K562 (cell line): Measurements from ENCODE around the gene HPS1. TPM values are rescaled to one million over a fixed set of nuclear protein-coding genes. Genes with fewer than 3 reads are reported as not detected.

Experiments
- ATAC-seq: fragments of 200-7000 bp; cut with Tn5 transposase; 3 replicates; pipeline ENCODE4 v1.9.1; 2020; ENCODE audit warnings: moderate library complexity
- BruUV-seq: library from RNA; stranded (reverse); fragments of 400-500 nt; replicated peaks from 2 replicates; lab custom pipeline; 2021; lab: Mats Ljungman, UMichigan
- CTCF ChIA-PET: fragments of 300-600 bp; formaldehyde crosslinking; extraction: SDS; loops from one replicate; lab custom pipeline; 2021; ENCODE audit warnings: low intra/inter-chr PET ratio; lab: Yijun Ruan, JAX
- POLR2A ChIA-PET: fragments of 300-600, 350-650 bp; sonication (Branson Sonifier 250); formaldehyde crosslinking; extraction: SDS; loops from one replicate; lab custom pipeline; 2021; ENCODE audit warnings: antibody characterized with exemption, inconsistent platforms; lab: Yijun Ruan, JAX
- DNase-seq, 4 experiments: peaks; one replicate each; pipeline versions ENCODE4 v3.0.0 to v3.0.0-alpha.2; 2011 to 2018; ENCODE audit warnings: low spot score in 3 of 4, mixed read lengths in 3 of 4; ENCODE audit errors: extremely low read depth in 1 of 4
- FAIRE-seq: peaks from 2 replicates; lab custom pipeline; 2011; peaks lifted over from hg19 to GRCh38; lab: Jason Lieb, UNC
- H2AFZ ChIP-seq: 2 replicates; pipeline ENCODE4 v1.6.0; 2011; ENCODE audit warnings: low read depth, low read length, control low read depth, inconsistent platforms
- H3K27ac ChIP-seq: fragments of 200-600 bp; 3 replicates; pipeline ENCODE4 v1.8.0; 2011; ENCODE audit warnings: low read depth, mild to moderate bottlenecking, control low read depth, inconsistent platforms, low read length, moderate library complexity, mixed read lengths; ENCODE audit errors: extremely low read depth
- H3K27me3 ChIP-seq, 2 experiments: fragments of 300-600 bp in 1 of 2; 2 replicates in 1 of 2; 3 replicates in 1 of 2; pipeline versions ENCODE4 v1.6.0 to v1.8.0; 2011; ENCODE audit warnings: inconsistent platforms in 2 of 2, low read length in 2 of 2, mild to moderate bottlenecking in 1 of 2, mixed read lengths in 1 of 2, moderate library complexity in 1 of 2; ENCODE audit not compliant: control insufficient read depth in 2 of 2, insufficient read depth in 2 of 2
- H3K36me3 ChIP-seq: fragments of 300-600 bp; 3 replicates; pipeline ENCODE4 v1.8.0; 2011; ENCODE audit warnings: mild to moderate bottlenecking, low read length, inconsistent platforms; ENCODE audit not compliant: control insufficient read depth, insufficient read depth
- H3K4me1 ChIP-seq, 2 experiments: fragments of 200-600 bp in 1 of 2; replicated peaks in 1 of 2; 2 replicates in 1 of 2; 3 replicates in 1 of 2; pipeline versions ENCODE4 v1.5.1 to v1.8.0; 2011; ENCODE audit warnings: inconsistent platforms in 2 of 2, low read length in 2 of 2, mild to moderate bottlenecking in 1 of 2, mixed read lengths in 1 of 2, moderate library complexity in 1 of 2; ENCODE audit not compliant: control insufficient read depth in 2 of 2, insufficient read depth in 2 of 2
- H3K4me2 ChIP-seq: 2 replicates; pipeline ENCODE4 v1.6.1; 2011; ENCODE audit warnings: low read length, control low read depth, inconsistent platforms, mixed read lengths; ENCODE audit not compliant: insufficient read depth
- H3K4me3 ChIP-seq: fragments of 200-600 bp; sonication (generic), shearing (Covaris generic); 2 replicates; pipeline ENCODE4 v1.5.1; 2016; ENCODE audit warnings: control low read depth, inconsistent platforms
- H3K79me2 ChIP-seq: fragments of 200-600 bp; 3 replicates; pipeline ENCODE4 v1.8.0; 2011; ENCODE audit warnings: low read length, inconsistent platforms; ENCODE audit not compliant: control insufficient read depth, insufficient read depth
- H3K9ac ChIP-seq, 2 experiments: 2 replicates each; pipeline versions ENCODE4 v1.6.0 to v1.6.1; 2011; ENCODE audit warnings: low read depth in 2 of 2, low read length in 2 of 2, control low read depth in 1 of 2, inconsistent platforms in 1 of 2, mild to moderate bottlenecking in 1 of 2, mixed read lengths in 1 of 2; ENCODE audit not compliant: insufficient read depth in 1 of 2
- H3K9me1 ChIP-seq: one replicate; pipeline ENCODE4 v1.6.0; 2011; ENCODE audit warnings: inconsistent platforms, mild to moderate bottlenecking, low read length, moderate library complexity; ENCODE audit not compliant: control insufficient read depth, insufficient read depth
- H3K9me3 ChIP-seq: replicated peaks from 2 replicates; pipeline ENCODE4 v1.5.1; 2011; ENCODE audit warnings: low read depth, low read length, inconsistent platforms; ENCODE audit not compliant: control insufficient read depth, insufficient read depth
- H4K20me1 ChIP-seq: replicated peaks from 2 replicates; pipeline ENCODE4 v1.6.1; 2011; ENCODE audit warnings: low read length, inconsistent platforms, mixed read lengths; ENCODE audit not compliant: control insufficient read depth, insufficient read depth
- CBX5 ChIP-seq: IDR thresholded peaks from 2 replicates; pipeline ENCODE4 v1.6.1; 2014; ENCODE audit warnings: low read depth, borderline replicate concordance
- EP300 ChIP-seq: IDR thresholded peaks from 2 replicates; pipeline ENCODE4 v1.6.1; 2012; ENCODE audit warnings: low read length, improper control_type of control experiment
- ERF ChIP-seq: fragments of 450-650 bp; formaldehyde crosslinking; IDR thresholded peaks from 2 replicates; pipeline ENCODE4 v1.4.0; 2020; ENCODE audit warnings: mild to moderate bottlenecking, mixed read lengths
- ETV1 ChIP-seq: fragments of 450-650 bp; conservative IDR thresholded peaks from 2 replicates; pipeline ENCODE4 v1.6.1; 2016; ENCODE audit warnings: missing genetic modification characterization, control low read depth, low read depth, missing compliant biosample characterization
- FIP1L1 ChIP-seq: fragments of 200-400 bp; formaldehyde crosslinking; IDR thresholded peaks from 2 replicates; pipeline ENCODE4 v1.6.1; 2018; ENCODE audit warnings: mild to moderate bottlenecking, low read depth, low read length; ENCODE audit not compliant: poor library complexity, severe bottlenecking
- KLF16 ChIP-seq: IDR thresholded peaks from 2 replicates; pipeline ENCODE4 v1.6.1; 2016; ENCODE audit warnings: antibody characterized with exemption
- MBD2 ChIP-seq: sonication (generic); IDR thresholded peaks from 2 replicates; pipeline ENCODE4 v1.6.1; 2016; ENCODE audit warnings: low read depth, borderline replicate concordance
- RFX7 ChIP-seq: fragments of 250-450 bp; sonication (Bioruptor Pico); IDR thresholded peaks from 2 replicates; pipeline ENCODE4 v1.5.1; 2021; ENCODE audit warnings: mild to moderate bottlenecking
- ZFP30 ChIP-seq: fragments of 250-450 bp; sonication (Bioruptor Pico); IDR thresholded peaks from 2 replicates; pipeline ENCODE4 v1.8.0; 2022; ENCODE audit warnings: moderate library complexity, mild to moderate bottlenecking, inconsistent platforms, borderline replicate concordance
- WGBS: fragments of 100-300 bp; shearing (Covaris generic); methylation state at CpG from one replicate; pipeline ENCODE4 v1.1.6; 2016; ENCODE audit warnings: low coverage, mixed read lengths; ENCODE audit not compliant: insufficient coverage; ENCODE audit errors: missing lambda C conversion rate; 5-methylcytosine and 5-hydroxymethylcytosine counted together
- in situ Hi-C: fragments of 300-500 bp; cut with MboI; formaldehyde crosslinking; loops from 4 replicates; pipeline ENCODE4 v1.15.0; 2018; ENCODE audit warnings: inconsistent platforms, mixed read lengths
- intact Hi-C: fragments of 100-400 bp; cut with micrococcal nuclease; formaldehyde crosslinking; loops from 2 replicates; pipeline ENCODE4 v1.14.2; 2022
- polyA plus RNA-seq, 8 experiments: library from polyadenylated mRNA; depleted of rRNA in 4 of 8; stranded (reverse) in 5 of 8; unstranded in 3 of 8; fragments of >200 nt; fragmentation: Nextera tagmentation in 2 of 8; fragmentation: Illumina TruSeq in 1 of 8; extraction: Ambion mirVana in 2 of 8; extraction: Trizol in 1 of 8; gene quantifications; 2 replicates each; pipeline versions ENCODE4 v1.2.1 to v1.2.3, GENCODE V29; 2011 to 2014; ENCODE audit warnings: inconsistent platforms in 1 of 8, missing spikeins in 1 of 8
- total RNA-seq, 7 experiments: library from RNA; depleted of rRNA in 6 of 7; stranded (reverse); fragments of >200 nt in 6 of 7; fragmentation: Illumina TruSeq in 2 of 7; extraction: Trizol in 2 of 7; gene quantifications; 2 replicates each; pipeline versions ENCODE4 v1.2.1 to v1.2.3, GENCODE V29; 2011 to 2021; ENCODE audit warnings: low replicate concordance in 1 of 7
- TF ChIP-seq, protein P1 (sequence below): fragments of 150-350 bp; IDR thresholded peaks from 2 replicates; pipeline ENCODE4 v1.6.1; 2014; ENCODE audit warnings: low read depth, mild to moderate bottlenecking, low read length, borderline replicate concordance
- TF ChIP-seq, protein P2 (sequence below): sonication (generic); formaldehyde crosslinking; IDR thresholded peaks from 2 replicates; pipeline ENCODE4 v1.8.0; 2022; ENCODE audit warnings: mild to moderate bottlenecking, missing genetic modification reagents
- TF ChIP-seq, protein P3 (sequence below): sonication (generic); formaldehyde crosslinking; IDR thresholded peaks from 2 replicates; pipeline ENCODE4 v1.9.0; 2022; ENCODE audit warnings: mild to moderate bottlenecking, missing genetic modification reagents
- TF ChIP-seq, protein P4 (sequence below): fragments of 450-650 bp; IDR thresholded peaks from 2 replicates; pipeline ENCODE4 v1.6.1; 2016

HPS1 gene
- total and polyA plus RNA-seq, 9 of the 15 experiments (the other 6 are each of a cell fraction or from before 2014, with no cell fraction given) = 18.1 to 43.6 (median 26.3) TPM

DNA sequence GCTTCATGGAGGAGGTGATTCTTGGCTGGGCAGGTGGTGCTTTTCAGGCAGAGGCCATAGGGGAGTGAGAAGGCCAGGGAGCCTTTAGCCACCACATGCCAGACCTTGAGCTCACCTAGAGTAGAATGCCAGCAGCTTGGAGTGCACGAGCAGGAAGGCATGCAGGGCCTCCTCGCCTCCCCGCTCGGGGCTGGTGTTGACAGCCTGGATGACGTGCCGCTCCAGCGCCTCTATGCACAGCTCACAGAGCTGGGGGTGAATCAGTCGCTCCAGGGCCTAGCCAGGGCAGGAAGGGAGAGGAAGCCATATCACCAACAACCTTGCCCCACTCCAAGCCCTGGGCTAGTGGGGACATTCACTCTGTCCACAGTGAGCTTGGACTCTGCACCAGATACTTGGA, 15.7 kb downstream of the HPS1 start:
- Histone ChIP-seq H3K9me1 (no peaks in the 10 kb centered on the region), H4K20me1 (no peaks in the 10 kb centered on the region), H3K36me3 (peaks cover 75% of the 10 kb centered on the region; the same call in 2 of the 3 replicates), H3K4me3 (no peak overlapping the region), H3K9me3 (no peaks in the 10 kb centered on the region), H2AFZ (no peak overlapping the region), H3K4me2 (no peak overlapping the region), H3K27me3 (no peaks in the 10 kb centered on the region), H3K79me2 (no peaks in the 10 kb centered on the region), H3K27ac (no peak overlapping the region), H3K9ac (no peak overlapping the region; a peak in 1 of 4 replicates), H3K4me1 (peaks cover 0 to 2% of the 10 kb centered on the region in 2 experiments; a peak in 1 of 5 replicates)
- BruUV-seq = no TSS peak
- ATAC-seq (no peak), FAIRE-seq (no peak), DNase-seq (no peak)
- WGBS = no CpG with 5 or more reads among the region's 8 CpGs
- TF ChIP-seq ZFP30 (no peak), EP300 (no peak), ERF (CRISPR knock-in tag) (no peak), KLF16 (no peak), FIP1L1 (no peak), RFX7 (CRISPR knock-in tag) (no peak), MBD2 (no peak), ETV1 (tag) (no peak), CBX5 (no peak)
- TF ChIP-seq, protein P1, sequence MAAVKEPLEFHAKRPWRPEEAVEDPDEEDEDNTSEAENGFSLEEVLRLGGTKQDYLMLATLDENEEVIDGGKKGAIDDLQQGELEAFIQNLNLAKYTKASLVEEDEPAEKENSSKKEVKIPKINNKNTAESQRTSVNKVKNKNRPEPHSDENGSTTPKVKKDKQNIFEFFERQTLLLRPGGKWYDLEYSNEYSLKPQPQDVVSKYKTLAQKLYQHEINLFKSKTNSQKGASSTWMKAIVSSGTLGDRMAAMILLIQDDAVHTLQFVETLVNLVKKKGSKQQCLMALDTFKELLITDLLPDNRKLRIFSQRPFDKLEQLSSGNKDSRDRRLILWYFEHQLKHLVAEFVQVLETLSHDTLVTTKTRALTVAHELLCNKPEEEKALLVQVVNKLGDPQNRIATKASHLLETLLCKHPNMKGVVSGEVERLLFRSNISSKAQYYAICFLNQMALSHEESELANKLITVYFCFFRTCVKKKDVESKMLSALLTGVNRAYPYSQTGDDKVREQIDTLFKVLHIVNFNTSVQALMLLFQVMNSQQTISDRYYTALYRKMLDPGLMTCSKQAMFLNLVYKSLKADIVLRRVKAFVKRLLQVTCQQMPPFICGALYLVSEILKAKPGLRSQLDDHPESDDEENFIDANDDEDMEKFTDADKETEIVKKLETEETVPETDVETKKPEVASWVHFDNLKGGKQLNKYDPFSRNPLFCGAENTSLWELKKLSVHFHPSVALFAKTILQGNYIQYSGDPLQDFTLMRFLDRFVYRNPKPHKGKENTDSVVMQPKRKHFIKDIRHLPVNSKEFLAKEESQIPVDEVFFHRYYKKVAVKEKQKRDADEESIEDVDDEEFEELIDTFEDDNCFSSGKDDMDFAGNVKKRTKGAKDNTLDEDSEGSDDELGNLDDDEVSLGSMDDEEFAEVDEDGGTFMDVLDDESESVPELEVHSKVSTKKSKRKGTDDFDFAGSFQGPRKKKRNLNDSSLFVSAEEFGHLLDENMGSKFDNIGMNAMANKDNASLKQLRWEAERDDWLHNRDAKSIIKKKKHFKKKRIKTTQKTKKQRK = no peak
- TF ChIP-seq, protein P2, sequence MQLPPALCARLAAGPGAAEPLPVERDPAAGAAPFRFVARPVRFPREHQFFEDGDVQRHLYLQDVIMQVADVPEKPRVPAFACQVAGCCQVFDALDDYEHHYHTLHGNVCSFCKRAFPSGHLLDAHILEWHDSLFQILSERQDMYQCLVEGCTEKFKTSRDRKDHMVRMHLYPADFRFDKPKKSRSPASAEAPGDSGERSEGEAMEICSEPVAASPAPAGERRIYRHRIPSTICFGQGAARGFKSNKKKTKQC (CRISPR knock-in tag) = no peak
- TF ChIP-seq, protein P3, sequence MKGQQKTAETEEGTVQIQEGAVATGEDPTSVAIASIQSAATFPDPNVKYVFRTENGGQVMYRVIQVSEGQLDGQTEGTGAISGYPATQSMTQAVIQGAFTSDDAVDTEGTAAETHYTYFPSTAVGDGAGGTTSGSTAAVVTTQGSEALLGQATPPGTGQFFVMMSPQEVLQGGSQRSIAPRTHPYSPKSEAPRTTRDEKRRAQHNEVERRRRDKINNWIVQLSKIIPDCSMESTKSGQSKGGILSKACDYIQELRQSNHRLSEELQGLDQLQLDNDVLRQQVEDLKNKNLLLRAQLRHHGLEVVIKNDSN (CRISPR knock-in tag) = no peak
- TF ChIP-seq, protein P4, sequence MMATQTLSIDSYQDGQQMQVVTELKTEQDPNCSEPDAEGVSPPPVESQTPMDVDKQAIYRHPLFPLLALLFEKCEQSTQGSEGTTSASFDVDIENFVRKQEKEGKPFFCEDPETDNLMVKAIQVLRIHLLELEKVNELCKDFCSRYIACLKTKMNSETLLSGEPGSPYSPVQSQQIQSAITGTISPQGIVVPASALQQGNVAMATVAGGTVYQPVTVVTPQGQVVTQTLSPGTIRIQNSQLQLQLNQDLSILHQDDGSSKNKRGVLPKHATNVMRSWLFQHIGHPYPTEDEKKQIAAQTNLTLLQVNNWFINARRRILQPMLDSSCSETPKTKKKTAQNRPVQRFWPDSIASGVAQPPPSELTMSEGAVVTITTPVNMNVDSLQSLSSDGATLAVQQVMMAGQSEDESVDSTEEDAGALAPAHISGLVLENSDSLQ = no peak
- in situ Hi-C loops (no loop called here), intact Hi-C loops (no loop called here)
- ChIA-PET CTCF (no interaction called here), POLR2A (interaction anchor here (0.6 kb wide), 1 partner anchor 479 kb away, joined by 3 read pairs; no protein-coding TSS in a partner anchor)
